Measurements from ENCODE around the gene IDI2.

Gene IDI2

DNA sequence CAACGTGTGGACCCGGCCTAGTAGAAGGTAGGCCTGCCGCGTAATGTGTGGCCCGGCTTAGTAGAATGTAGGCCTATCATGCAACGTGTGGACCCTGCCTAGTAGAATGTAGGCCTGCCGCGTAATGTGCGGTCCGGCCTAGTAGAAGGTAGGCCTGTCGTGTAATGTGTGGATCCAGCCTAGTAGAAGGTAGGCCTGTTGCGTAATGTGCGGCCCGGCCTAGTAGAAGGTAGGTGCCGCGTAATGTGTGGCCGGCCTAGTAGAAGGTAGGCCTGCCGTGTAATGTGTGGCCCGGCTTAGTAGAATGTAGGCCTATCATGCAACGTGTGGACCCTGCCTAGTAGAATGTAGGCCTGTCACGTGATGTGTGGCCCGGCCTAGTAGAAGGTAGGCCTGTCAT lies 49.3 kb downstream of the IDI2 start:
- no peak for DNase-seq

DNA sequence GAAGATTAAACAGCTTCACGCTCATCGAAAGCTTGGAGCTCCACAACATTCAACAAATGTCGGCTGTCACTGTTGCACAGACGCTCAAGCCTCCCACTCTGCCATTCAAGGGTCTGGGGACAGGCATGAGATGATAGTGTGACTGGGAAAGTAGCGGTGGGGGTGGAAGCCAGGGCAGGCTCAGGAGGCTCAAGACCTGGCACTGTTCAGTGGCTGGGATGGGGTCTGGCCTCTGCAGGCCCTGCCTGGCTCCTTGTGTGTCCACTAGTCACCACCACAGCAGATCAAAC lies 50.9 kb downstream of the IDI2 start:
- no peak for DNase-seq

GRCh38 chr10:974038-974784 lies 51.4 kb downstream of the IDI2 start:
- DNase-seq, result no peak

DNA sequence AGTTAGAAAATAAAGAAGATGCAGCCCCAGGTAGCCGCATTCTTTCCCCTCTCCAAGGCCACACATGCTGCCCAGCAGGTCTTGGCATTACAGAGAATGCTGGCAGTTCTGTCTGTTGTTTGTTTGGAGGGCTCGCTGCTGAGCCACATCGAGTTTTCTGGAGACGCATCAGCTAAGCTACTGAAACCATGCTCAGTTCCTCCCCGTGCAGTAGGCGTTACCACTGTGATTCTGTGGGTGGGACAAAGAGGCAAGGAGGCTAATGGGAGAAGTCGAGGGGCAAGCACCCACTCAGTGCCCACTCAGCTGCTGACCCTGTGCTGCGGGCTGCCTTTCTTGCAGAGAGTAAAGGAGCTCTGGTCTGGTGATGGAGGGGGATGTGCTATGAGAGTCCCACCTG lies 52.9 kb downstream of the IDI2 start:
- DNase-seq, result no peak

DNA sequence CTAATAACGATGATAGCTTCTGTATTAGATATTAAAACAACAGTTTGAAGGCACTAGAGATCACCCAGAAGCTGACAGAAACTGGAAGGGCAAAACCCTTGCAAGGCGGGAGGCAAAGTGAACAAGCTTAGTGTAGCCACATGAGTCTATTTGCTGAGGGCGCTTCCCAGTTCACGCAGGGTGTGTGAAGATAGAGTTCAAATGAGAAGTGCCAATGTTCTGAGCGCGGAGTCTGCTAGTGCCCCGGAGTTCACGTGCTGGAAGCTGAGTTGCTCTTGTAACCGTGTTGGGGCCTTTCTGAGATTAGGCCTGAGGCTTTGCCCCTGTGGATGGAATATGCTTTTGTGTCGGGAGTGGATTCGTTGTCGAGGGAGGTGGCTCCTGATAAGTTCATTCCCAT lies 54.0 kb downstream of the IDI2 start:
- no peak for DNase-seq

GRCh38 chr10:971150-971542 lies 54.5 kb downstream of the IDI2 start:
- no peak for DNase-seq

GRCh38 chr10:970311-971149 lies 55.1 kb downstream of the IDI2 start:
- DNase-seq, result no peak

- DNase-seq, result no peak
Measured at GRCh38 chr10:969473-970150, 56.0 kb downstream of the IDI2 start.
